ENCODE results near the gene TMEM63C. TPM values are rescaled to one million over a fixed set of nuclear protein-coding genes. Genes with fewer than 3 reads are reported as not detected.

Gene TMEM63C, protein sequence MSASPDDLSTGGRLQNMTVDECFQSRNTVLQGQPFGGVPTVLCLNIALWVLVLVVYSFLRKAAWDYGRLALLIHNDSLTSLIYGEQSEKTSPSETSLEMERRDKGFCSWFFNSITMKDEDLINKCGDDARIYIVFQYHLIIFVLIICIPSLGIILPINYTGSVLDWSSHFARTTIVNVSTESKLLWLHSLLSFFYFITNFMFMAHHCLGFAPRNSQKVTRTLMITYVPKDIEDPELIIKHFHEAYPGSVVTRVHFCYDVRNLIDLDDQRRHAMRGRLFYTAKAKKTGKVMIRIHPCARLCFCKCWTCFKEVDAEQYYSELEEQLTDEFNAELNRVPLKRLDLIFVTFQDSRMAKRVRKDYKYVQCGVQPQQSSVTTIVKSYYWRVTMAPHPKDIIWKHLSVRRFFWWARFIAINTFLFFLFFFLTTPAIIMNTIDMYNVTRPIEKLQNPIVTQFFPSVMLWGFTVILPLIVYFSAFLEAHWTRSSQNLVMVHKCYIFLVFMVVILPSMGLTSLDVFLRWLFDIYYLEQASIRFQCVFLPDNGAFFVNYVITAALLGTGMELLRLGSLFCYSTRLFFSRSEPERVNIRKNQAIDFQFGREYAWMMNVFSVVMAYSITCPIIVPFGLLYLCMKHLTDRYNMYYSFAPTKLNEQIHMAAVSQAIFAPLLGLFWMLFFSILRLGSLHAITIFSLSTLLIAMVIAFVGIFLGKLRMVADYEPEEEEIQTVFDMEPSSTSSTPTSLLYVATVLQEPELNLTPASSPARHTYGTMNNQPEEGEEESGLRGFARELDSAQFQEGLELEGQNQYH
- not detected in 2 replicates for total RNA-seq

DNA sequence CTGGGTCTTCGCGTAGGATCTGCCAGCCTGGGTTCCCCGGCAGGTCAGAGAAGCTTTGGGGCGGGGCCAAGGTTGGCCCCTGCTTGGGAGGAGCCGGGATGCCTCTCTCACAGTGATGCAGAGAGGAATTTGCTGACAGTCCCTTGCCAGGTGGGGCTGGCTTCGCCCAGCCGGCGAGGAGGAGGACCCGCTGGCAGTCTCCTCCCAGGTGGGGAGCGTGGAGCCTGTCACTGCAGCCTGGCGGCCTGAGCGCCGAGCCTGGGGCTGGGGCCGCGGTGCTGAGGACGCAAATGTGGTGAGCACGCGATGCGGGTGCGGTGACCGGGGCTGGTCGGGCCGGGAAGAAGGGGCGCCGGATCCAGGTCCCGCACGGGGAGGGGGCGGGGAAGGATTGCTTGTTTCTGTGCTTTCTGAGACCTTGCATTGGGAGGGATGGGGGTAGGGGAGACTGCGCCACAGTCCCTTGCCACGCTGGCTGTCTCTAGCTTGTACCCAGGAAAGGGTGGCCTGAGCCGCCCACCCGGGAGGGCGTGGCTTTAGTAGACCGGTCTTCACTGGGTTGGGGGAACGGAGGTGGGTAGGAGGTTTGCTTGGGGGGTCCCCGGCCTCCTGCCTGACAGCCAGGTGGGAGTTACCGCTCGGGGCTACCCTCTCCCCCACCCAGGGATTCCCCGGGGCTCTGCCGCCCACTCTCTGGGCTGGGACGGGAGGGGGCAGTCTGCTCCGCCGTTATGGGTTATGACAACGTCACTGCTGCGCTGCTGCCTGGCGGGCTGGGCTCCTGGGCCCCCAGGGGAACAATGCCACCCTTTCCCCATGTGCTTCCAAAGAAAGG is at the start of gene TMEM63C:
TMEM63C (plus strand) TSS at position 196 of the 835 bp plus-strand sequence. CDS start 37,016 bp downstream, outside the sequence.

DNA sequence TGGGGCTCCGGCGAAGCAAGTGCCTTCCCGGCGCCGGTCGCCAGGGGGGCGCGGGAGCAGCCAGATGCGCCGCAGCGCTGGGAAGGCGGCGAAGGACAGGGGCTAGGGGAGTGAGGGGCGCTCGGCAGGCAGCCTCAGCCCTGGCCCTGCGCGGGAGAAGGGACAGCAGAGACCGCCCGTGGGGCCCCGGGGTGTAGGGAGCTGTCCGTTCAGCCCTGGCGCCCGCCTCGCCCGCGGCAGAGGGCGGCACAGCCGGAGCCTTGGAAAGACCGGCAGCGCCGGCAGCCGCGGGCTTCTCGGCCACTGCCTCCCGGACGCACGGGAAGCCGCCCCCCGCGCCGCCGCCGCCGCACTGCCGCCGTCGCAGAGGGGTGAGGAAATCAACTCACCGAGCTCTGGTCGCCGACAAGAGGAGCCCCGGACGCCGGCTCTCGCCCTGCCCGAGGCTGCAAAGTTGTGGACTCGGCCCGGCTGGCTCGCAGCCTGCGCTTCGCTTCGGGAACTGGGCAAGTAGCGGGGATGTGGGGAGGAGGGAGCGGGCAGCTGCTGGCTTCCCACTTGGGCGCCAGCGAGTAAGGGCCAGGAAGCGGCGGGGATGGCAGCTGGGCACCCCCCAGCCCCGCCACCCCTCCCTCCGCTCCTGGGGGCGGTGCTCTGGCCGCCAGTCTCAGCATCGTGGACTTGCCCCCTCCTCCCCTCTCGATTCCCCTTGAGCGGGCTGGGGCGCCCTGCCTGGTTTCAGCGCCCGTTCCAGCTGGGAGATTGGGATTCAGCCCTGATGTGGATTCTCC is 40.2 kb upstream of the TMEM63C start, which contains the start of gene ZDHHC22:
ZDHHC22 (minus strand) TSS at position 578 of the 791 bp plus-strand sequence. CDS start 2,053 bp downstream, outside the sequence.

DNA sequence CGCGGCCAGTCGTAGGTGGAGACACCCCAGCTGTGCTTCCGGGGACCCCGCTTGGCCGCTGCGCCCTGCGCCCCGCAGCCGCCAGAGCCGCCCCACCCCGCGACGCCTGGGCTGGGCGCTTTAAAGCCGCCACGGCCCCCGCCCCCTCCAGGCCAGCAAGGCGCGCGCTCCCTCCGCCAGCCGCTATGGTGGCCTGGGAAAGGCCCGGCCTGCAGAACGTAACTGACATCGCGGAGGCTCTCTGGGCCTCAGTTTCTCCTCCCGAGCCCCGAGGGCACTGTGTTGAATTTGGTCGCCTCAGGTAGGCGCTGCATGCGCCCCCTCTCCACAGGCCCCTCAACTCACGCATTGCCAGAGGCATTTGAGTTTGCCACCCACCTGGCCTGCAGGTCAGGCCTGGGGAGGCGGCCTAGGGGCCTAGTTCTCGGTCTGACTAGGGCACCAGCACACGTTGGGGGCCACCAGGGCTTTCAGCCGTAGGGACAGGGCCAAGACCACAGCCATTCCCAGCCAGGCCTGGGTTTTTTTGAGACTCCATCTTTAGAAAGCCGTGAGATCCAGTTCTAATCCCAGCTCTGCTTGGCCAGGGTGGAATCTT is 89.6 kb downstream of the TMEM63C start, which contains the start of gene NGB:
NGB (minus strand) TSS at position 94 of the 598 bp plus-strand sequence. CDS start 269 bp downstream, outside the sequence.

Other genes starting within 250 kb of the TMEM63C start
- 25.4 and 29.3 TPM in 2 replicates for gene IRF2BPL, start 153.1 kb upstream of the TMEM63C start, total RNA-seq
- gene CIPC, start 83.5 kb upstream of the TMEM63C start, total RNA-seq: 11.2 and 14.0 TPM in 2 replicates
- not detected in 2 replicates for gene ZDHHC22, start 40.0 kb upstream of the TMEM63C start, total RNA-seq
- not detected in 2 replicates for gene NGB, start 89.4 kb downstream of the TMEM63C start, total RNA-seq
- gene POMT2, start 139.1 kb downstream of the TMEM63C start, total RNA-seq: 5.6 and 22.6 TPM in 2 replicates
- gene GSTZ1, start 139.2 kb downstream of the TMEM63C start, total RNA-seq: 18.4 and 20.8 TPM in 2 replicates
- 7.8 and 8.1 TPM in 2 replicates for gene TMED8, start 195.3 kb downstream of the TMEM63C start, total RNA-seq
- gene SAMD15, start 195.6 kb downstream of the TMEM63C start, total RNA-seq: 0.53 and 0.64 TPM in 2 replicates
- not detected in 2 replicates for gene NOXRED1, start 241.7 kb downstream of the TMEM63C start, total RNA-seq